Astrocyte (in vitro differentiated cells and primary cell): ENCODE results near the gene KCNQ1. TPM values are rescaled to one million over a fixed set of nuclear protein-coding genes. Genes with fewer than 3 reads are reported as not detected.

Source experiments
- DNase-seq: peaks from one replicate; pipeline ENCODE4 v3.0.0-alpha.2; 2010; ENCODE audit warnings: low read depth
- FAIRE-seq: peaks from 2 replicates; lab custom pipeline; 2011; peaks lifted over from hg19 to GRCh38; lab: Jason Lieb, UNC
- H2AFZ ChIP-seq: 2 replicates; pipeline ENCODE4 v1.6.0; 2012; ENCODE audit warnings: low read depth, low read length, inconsistent platforms
- H3K27ac ChIP-seq: 2 replicates; pipeline ENCODE4 v1.5.1; 2011; ENCODE audit warnings: low read depth, low read length, inconsistent platforms
- H3K27me3 ChIP-seq: 2 replicates; pipeline ENCODE4 v1.6.0; 2011; ENCODE audit warnings: low read length, inconsistent platforms; ENCODE audit not compliant: insufficient read depth
- H3K36me3 ChIP-seq: 2 replicates; pipeline ENCODE4 v1.5.1; 2011; ENCODE audit warnings: low read length, inconsistent platforms; ENCODE audit not compliant: insufficient read depth
- H3K4me1 ChIP-seq: 2 replicates; pipeline ENCODE4 v1.5.1; 2011; ENCODE audit warnings: low read length, inconsistent platforms; ENCODE audit not compliant: insufficient read depth
- H3K4me2 ChIP-seq: 2 replicates; pipeline ENCODE4 v1.6.0; 2012; ENCODE audit warnings: low read length, inconsistent platforms
- H3K4me3 ChIP-seq: 2 replicates; pipeline ENCODE4 v1.5.1; 2011; ENCODE audit warnings: low read depth, mild to moderate bottlenecking, low read length, inconsistent platforms; ENCODE audit not compliant: insufficient read depth
- H3K79me2 ChIP-seq: 2 replicates; pipeline ENCODE4 v1.6.0; 2012; ENCODE audit warnings: mild to moderate bottlenecking, low read length, inconsistent platforms; ENCODE audit not compliant: insufficient read depth
- H3K9ac ChIP-seq: 2 replicates; pipeline ENCODE4 v1.6.0; 2012; ENCODE audit warnings: mild to moderate bottlenecking, low read length, inconsistent platforms
- H3K9me3 ChIP-seq: 2 replicates; pipeline ENCODE4 v1.5.1; 2012; ENCODE audit warnings: low read depth, mild to moderate bottlenecking, low read length, inconsistent platforms; ENCODE audit not compliant: insufficient read depth
- H4K20me1 ChIP-seq: 2 replicates; pipeline ENCODE4 v1.6.0; 2012; ENCODE audit warnings: low read length, inconsistent platforms; ENCODE audit not compliant: insufficient read depth
- H3K27ac Mint-ChIP-seq: one replicate; pipeline ENCODE4 v1.8.0; 2021; ENCODE audit warnings: mild to moderate bottlenecking, mixed read lengths; ENCODE audit not compliant: unreplicated experiment
- H3K27me3 Mint-ChIP-seq: one replicate; pipeline ENCODE4 v1.8.0; 2021; ENCODE audit warnings: low read depth, mixed read lengths; ENCODE audit not compliant: unreplicated experiment
- H3K36me3 Mint-ChIP-seq: one replicate; pipeline ENCODE4 v1.8.0; 2021; ENCODE audit warnings: low read depth, mixed read lengths; ENCODE audit not compliant: unreplicated experiment
- H3K4me1 Mint-ChIP-seq: one replicate; pipeline ENCODE4 v1.8.0; 2021; ENCODE audit warnings: low read depth, mixed read lengths; ENCODE audit not compliant: unreplicated experiment
- H3K4me3 Mint-ChIP-seq: one replicate; pipeline ENCODE4 v1.8.0; 2021; ENCODE audit warnings: mild to moderate bottlenecking, moderate library complexity, mixed read lengths; ENCODE audit not compliant: unreplicated experiment
- H3K9me3 Mint-ChIP-seq: one replicate; pipeline ENCODE4 v1.8.0; 2021; ENCODE audit warnings: mild to moderate bottlenecking, mixed read lengths; ENCODE audit not compliant: unreplicated experiment
- EZH2 ChIP-seq: IDR thresholded peaks from 2 replicates; pipeline ENCODE4 v1.6.1; 2012; ENCODE audit warnings: mild to moderate bottlenecking, low read length, inconsistent platforms; ENCODE audit not compliant: insufficient read depth
- total RNA-seq: library from RNA; stranded (reverse); gene quantifications from 2 replicates; pipeline ENCODE4 v1.2.1, GENCODE V29; 2021
- TF ChIP-seq, protein P1 (sequence below): IDR thresholded peaks from 2 replicates; pipeline ENCODE4 v1.5.1; 2011; ENCODE audit warnings: low read depth, mild to moderate bottlenecking, inconsistent platforms, low read length, moderate library complexity; ENCODE audit not compliant: insufficient read depth

KCNQ1 gene
- total RNA-seq, 1 donor from 2014 or later = not detected

DNA sequence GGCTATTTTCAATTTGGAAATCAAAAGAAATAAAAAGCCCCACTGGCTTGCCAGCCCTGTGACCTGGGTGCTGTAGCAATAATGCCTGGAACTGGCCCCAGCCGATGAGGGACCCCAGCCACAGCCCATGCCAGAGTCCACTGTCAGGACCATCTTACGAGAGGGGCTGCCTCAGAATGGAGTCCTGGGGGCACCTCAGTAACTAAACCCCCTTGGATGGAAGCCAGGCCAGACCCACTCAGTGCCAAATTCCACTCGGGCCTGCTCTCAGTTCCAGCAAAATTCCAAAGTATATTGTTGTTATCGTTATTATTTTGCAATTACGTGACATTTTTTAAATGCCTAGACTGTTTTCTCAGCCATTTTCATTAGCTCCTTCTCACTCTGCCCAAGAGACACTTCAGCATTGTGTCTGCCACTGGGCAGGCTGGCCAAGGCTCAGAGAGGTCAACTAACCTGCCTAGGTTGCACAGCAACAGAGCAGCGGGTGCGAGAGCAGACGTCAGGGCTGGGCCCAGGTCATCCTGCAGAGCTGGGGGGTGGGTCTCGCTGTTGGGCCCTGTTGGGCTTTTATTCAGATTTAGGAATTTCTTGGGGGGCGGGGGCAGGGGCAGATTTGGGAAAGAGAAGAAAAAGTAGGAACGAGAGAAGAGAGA, 421.2 kb downstream of the KCNQ1 start:
- Histone ChIP-seq H2AFZ (no peak overlapping the region), H3K27me3 (peaks cover 48% of the 10 kb centered on the region), H3K79me2 (no peaks in the 10 kb centered on the region), H3K36me3 (no peaks in the 10 kb centered on the region), H3K4me1 (peaks cover 3% of the 10 kb centered on the region), H3K9ac (no peak overlapping the region), H3K4me3 (no peak overlapping the region), H3K27ac (no peak overlapping the region), H3K4me2 (no peak overlapping the region), H4K20me1 (no peaks in the 10 kb centered on the region), H3K9me3 (peaks cover 4% of the 10 kb centered on the region)
- FAIRE-seq (no peak), DNase-seq (no peak)
- no peak for TF ChIP-seq EZH2
- TF ChIP-seq, protein P1, sequence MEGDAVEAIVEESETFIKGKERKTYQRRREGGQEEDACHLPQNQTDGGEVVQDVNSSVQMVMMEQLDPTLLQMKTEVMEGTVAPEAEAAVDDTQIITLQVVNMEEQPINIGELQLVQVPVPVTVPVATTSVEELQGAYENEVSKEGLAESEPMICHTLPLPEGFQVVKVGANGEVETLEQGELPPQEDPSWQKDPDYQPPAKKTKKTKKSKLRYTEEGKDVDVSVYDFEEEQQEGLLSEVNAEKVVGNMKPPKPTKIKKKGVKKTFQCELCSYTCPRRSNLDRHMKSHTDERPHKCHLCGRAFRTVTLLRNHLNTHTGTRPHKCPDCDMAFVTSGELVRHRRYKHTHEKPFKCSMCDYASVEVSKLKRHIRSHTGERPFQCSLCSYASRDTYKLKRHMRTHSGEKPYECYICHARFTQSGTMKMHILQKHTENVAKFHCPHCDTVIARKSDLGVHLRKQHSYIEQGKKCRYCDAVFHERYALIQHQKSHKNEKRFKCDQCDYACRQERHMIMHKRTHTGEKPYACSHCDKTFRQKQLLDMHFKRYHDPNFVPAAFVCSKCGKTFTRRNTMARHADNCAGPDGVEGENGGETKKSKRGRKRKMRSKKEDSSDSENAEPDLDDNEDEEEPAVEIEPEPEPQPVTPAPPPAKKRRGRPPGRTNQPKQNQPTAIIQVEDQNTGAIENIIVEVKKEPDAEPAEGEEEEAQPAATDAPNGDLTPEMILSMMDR = no peak
- Mint-ChIP-seq H3K4me3 (no peak overlapping the region), H3K4me1 (no peaks in the 10 kb centered on the region), H3K9me3 (peaks cover 13% of the 10 kb centered on the region), H3K36me3 (peaks cover 2% of the 10 kb centered on the region), H3K27me3 (peaks cover 59% of the 10 kb centered on the region), H3K27ac (no peak overlapping the region)

DNA sequence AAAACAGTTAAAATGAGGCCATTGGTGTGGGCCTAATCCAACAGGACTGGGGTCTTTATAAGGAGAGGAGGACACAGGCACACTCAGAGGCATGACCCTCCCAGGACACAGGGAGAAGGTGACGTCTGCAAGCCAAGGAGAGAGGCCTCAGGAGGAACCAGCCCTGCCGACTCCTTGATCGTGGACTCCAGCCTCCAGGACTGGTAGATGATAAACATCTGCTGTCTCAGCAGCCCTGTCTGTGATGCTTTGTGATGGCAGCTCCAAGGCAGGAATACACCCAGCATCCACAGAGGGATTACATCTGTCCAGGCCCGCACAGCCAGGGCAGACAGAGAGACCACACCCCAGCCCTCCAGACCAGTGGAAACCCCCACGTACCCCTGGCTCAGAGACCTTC, 422.3 kb downstream of the KCNQ1 start:
- FAIRE-seq (no peak), DNase-seq (no peak)
- Histone ChIP-seq H2AFZ (no peak overlapping the region), H3K79me2 (no peaks in the 10 kb centered on the region), H3K9ac (no peak overlapping the region), H3K36me3 (no peaks in the 10 kb centered on the region), H3K4me1 (peaks cover 3% of the 10 kb centered on the region), H4K20me1 (no peaks in the 10 kb centered on the region), H3K9me3 (peaks cover 4% of the 10 kb centered on the region), H3K27ac (no peak overlapping the region), H3K4me2 (no peak overlapping the region), H3K4me3 (no peak overlapping the region), H3K27me3 (peaks cover 41% of the 10 kb centered on the region)
- peaks cover 61% of the 10 kb centered on the region for H3K27me3 Mint-ChIP-seq
- H3K9me3 Mint-ChIP-seq = peaks cover 14% of the 10 kb centered on the region
- peaks cover 2% of the 10 kb centered on the region for H3K36me3 Mint-ChIP-seq
- H3K27ac Mint-ChIP-seq = no peak overlapping the region
- no peak overlapping the region for H3K4me3 Mint-ChIP-seq
- TF ChIP-seq, protein P1 = no peak
- no peak for TF ChIP-seq EZH2
- H3K4me1 Mint-ChIP-seq = peaks cover 2% of the 10 kb centered on the region

DNA sequence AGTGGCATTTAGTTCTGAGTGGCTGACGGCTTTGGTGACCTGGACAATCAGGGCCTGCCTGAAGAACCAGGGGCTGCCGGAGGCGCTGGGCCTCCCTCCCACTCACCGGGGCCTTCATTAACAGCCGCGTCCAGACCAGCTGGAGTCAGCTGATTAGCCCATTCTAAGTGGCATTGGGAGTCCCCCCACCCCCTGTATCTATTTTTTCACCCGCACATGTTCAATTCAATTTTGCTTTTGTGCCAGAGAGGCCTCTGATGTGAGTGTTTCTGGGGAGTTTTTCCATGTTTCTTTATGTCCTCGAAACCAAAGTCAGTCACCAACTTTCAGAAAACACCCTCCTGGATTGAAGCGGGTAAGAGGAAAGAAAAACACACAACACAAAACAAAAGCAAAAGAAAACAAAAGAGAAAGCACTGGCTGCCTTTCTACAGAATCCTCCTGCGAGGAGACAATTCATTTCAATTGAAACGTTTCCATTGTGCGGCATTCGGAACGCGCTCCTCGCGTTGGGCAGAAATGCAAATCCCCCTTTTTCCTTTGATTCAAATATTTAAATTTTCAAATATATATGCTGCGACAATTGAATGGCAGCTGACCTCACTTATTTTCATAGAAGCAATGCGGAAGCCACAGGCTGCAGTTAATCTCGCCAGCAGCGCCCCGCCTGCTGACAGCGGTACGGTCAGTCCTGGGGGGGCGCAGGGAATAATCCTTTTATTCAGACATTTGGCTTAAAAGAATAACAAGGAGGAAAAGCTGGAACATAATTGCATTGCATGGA, 423.1 kb downstream of the KCNQ1 start:
- Histone ChIP-seq H2AFZ (no peak overlapping the region), H3K36me3 (no peaks in the 10 kb centered on the region), H3K27ac (no peak overlapping the region), H4K20me1 (no peaks in the 10 kb centered on the region), H3K9me3 (peaks cover 4% of the 10 kb centered on the region), H3K9ac (no peak overlapping the region), H3K4me1 (peaks cover 3% of the 10 kb centered on the region), H3K27me3 (peaks cover 41% of the 10 kb centered on the region), H3K4me3 (no peak overlapping the region), H3K4me2 (peak overlapping the region; percentile 64), H3K79me2 (no peaks in the 10 kb centered on the region)
- Mint-ChIP-seq H3K27ac (no peak overlapping the region), H3K36me3 (peaks cover 2% of the 10 kb centered on the region), H3K9me3 (peaks cover 14% of the 10 kb centered on the region), H3K4me1 (peaks cover 2% of the 10 kb centered on the region), H3K4me3 (no peak overlapping the region), H3K27me3 (peaks cover 61% of the 10 kb centered on the region)
- FAIRE-seq (no peak), DNase-seq (no peak)
- no peak for TF ChIP-seq EZH2
- TF ChIP-seq, protein P1 = no peak
